HepG2 (cell line): Measurements from ENCODE around the gene LDLRAD4. TPM values are rescaled to one million over a fixed set of nuclear protein-coding genes. Genes with fewer than 3 reads are reported as not detected.

Experiments
- ATAC-seq: fragments of 200-7000 bp; cut with Tn5 transposase; 3 replicates; pipeline ENCODE4 v1.9.1; 2020; ENCODE audit warnings: mild to moderate bottlenecking, moderate library complexity
- BruUV-seq: library from RNA; stranded (reverse); fragments of 400-500 nt; replicated peaks from 2 replicates; lab custom pipeline; 2021; lab: Mats Ljungman, UMichigan
- CTCF ChIA-PET: fragments of 300-600 bp; formaldehyde crosslinking; extraction: SDS; loops from one replicate; lab custom pipeline; 2021; ENCODE audit warnings: low total read pairs, inconsistent platforms, low intra/inter-chr PET ratio; lab: Yijun Ruan, JAX
- POLR2A ChIA-PET: fragments of 350-600 bp; sonication (Branson Sonifier 250); formaldehyde crosslinking; loops from one replicate; lab custom pipeline; 2020; ENCODE audit warnings: antibody characterized with exemption, inconsistent platforms; lab: Yijun Ruan, JAX
- DNase-seq: peaks from one replicate; pipeline ENCODE4 v3.0.0-alpha.2; 2015; ENCODE audit warnings: low spot score
- FAIRE-seq: peaks from 3 replicates; lab custom pipeline; 2011; peaks lifted over from hg19 to GRCh38; lab: Jason Lieb, UNC
- H2AFZ ChIP-seq: one replicate; pipeline ENCODE4 v1.6.1; 2011; ENCODE audit warnings: low read length, inconsistent platforms
- H3K27ac ChIP-seq: fragments of 300-600 bp; 3 replicates; pipeline ENCODE4 v1.8.0; 2011; ENCODE audit warnings: mixed run types, mild to moderate bottlenecking, mixed read lengths, low read length, inconsistent platforms; ENCODE audit not compliant: insufficient read depth; ENCODE audit errors: extremely low read length
- H3K27me3 ChIP-seq, 2 experiments: fragments of 200-600 bp in 1 of 2; 2 replicates in 1 of 2; 3 replicates in 1 of 2; pipeline versions ENCODE4 v1.6.0 to v1.8.0; 2011; ENCODE audit warnings: low read length in 2 of 2, mild to moderate bottlenecking in 2 of 2, moderate library complexity in 2 of 2, inconsistent platforms in 1 of 2; ENCODE audit not compliant: insufficient read depth in 2 of 2, control insufficient read depth in 1 of 2
- H3K36me3 ChIP-seq, 2 experiments: fragments of 200-600 bp in 1 of 2; replicated peaks in 1 of 2; 2 replicates in 1 of 2; 3 replicates in 1 of 2; pipeline versions ENCODE4 v1.5.1 to v1.8.0; 2011; ENCODE audit warnings: low read length in 2 of 2, inconsistent platforms in 1 of 2; ENCODE audit not compliant: insufficient read depth in 2 of 2, control insufficient read depth in 1 of 2
- H3K4me1 ChIP-seq: 2 replicates; pipeline ENCODE4 v1.5.1; 2012; ENCODE audit warnings: low read length, inconsistent platforms; ENCODE audit not compliant: insufficient read depth
- H3K4me2 ChIP-seq: 2 replicates; pipeline ENCODE4 v1.6.0; 2011; ENCODE audit warnings: low read depth, low read length, inconsistent platforms
- H3K4me3 ChIP-seq, 3 experiments: fragments of 200-600 bp in 1 of 3; sonication (generic), shearing (Covaris generic) in 1 of 3; replicated peaks in 1 of 3; 2 replicates each; pipeline ENCODE4 v1.5.1; 2011 to 2016; ENCODE audit warnings: low read length in 3 of 3, inconsistent platforms in 2 of 3, low read depth in 2 of 3, mild to moderate bottlenecking in 2 of 3, control low read depth in 1 of 3, mixed read lengths in 1 of 3; ENCODE audit not compliant: insufficient read depth in 1 of 3
- H3K79me2 ChIP-seq: one replicate; pipeline ENCODE4 v1.6.1; 2011; ENCODE audit warnings: low read length, inconsistent platforms; ENCODE audit not compliant: insufficient read depth
- H3K9ac ChIP-seq: 2 replicates; pipeline ENCODE4 v1.6.0; 2011; ENCODE audit warnings: mild to moderate bottlenecking, low read depth, low read length, inconsistent platforms; ENCODE audit not compliant: insufficient read depth
- H3K9me3 ChIP-seq: 2 replicates; pipeline ENCODE4 v1.5.1; 2012; ENCODE audit warnings: mild to moderate bottlenecking, low read length
- H4K20me1 ChIP-seq: 2 replicates; pipeline ENCODE4 v1.6.0; 2011; ENCODE audit warnings: inconsistent platforms, mild to moderate bottlenecking, low read length, moderate library complexity; ENCODE audit not compliant: insufficient read depth
- E2F5 ChIP-seq: sonication (generic); formaldehyde crosslinking; conservative IDR thresholded peaks from 2 replicates; pipeline ENCODE4 v1.4.0; 2020; ENCODE audit warnings: missing genetic modification reagents
- GTF2F1 ChIP-seq: fragments of 150-350 bp; IDR thresholded peaks from 2 replicates; pipeline ENCODE4 v1.6.1; 2014; ENCODE audit warnings: low read length
- KDM1A ChIP-seq: IDR thresholded peaks from 2 replicates; pipeline ENCODE4 v1.6.1; 2016; ENCODE audit warnings: missing compliant biosample characterization
- MYPOP ChIP-seq: sonication (generic); formaldehyde crosslinking; IDR thresholded peaks from 2 replicates; pipeline ENCODE4 v1.8.1; 2023; ENCODE audit warnings: mild to moderate bottlenecking, moderate library complexity, missing genetic modification reagents
- RARG ChIP-seq: sonication (generic); formaldehyde crosslinking; IDR thresholded peaks from 2 replicates; pipeline ENCODE4 v1.4.0; 2020; ENCODE audit warnings: low read depth, mild to moderate bottlenecking, missing genetic modification reagents
- SIX1 ChIP-seq: sonication (generic); formaldehyde crosslinking; IDR thresholded peaks from 2 replicates; pipeline ENCODE4 v1.4.0; 2020; ENCODE audit warnings: missing genetic modification reagents, borderline replicate concordance
- SP5 ChIP-seq: IDR thresholded peaks from 2 replicates; pipeline ENCODE4 v1.6.1; 2016; ENCODE audit warnings: low read depth, borderline replicate concordance
- SRF ChIP-seq: IDR thresholded peaks from 2 replicates; pipeline ENCODE4 v1.6.1; 2011; ENCODE audit warnings: mild to moderate bottlenecking, low read depth, low read length, moderate library complexity
- STAT5B ChIP-seq: sonication (generic); formaldehyde crosslinking; IDR thresholded peaks from 2 replicates; pipeline ENCODE4 v1.4.0; 2020; ENCODE audit warnings: missing genetic modification reagents
- TRAFD1 ChIP-seq: sonication (generic); formaldehyde crosslinking; IDR thresholded peaks from 2 replicates; pipeline ENCODE4 v1.5.1; 2020; ENCODE audit warnings: missing genetic modification reagents, mild to moderate bottlenecking, borderline replicate concordance
- ZBTB38 ChIP-seq: sonication (generic); formaldehyde crosslinking; IDR thresholded peaks from 2 replicates; pipeline ENCODE4 v1.5.1; 2020; ENCODE audit warnings: mild to moderate bottlenecking, missing genetic modification reagents
- ZBTB4 ChIP-seq: sonication (generic); formaldehyde crosslinking; IDR thresholded peaks from 2 replicates; pipeline ENCODE4 v1.4.0; 2020; ENCODE audit warnings: missing genetic modification reagents, mild to moderate bottlenecking, borderline replicate concordance
- ZNF230 ChIP-seq: sonication (generic); formaldehyde crosslinking; IDR thresholded peaks from 2 replicates; pipeline ENCODE4 v1.4.0; 2020; ENCODE audit warnings: mild to moderate bottlenecking, missing genetic modification reagents
- ZNF496 ChIP-seq: sonication (generic); formaldehyde crosslinking; IDR thresholded peaks from 2 replicates; pipeline ENCODE4 v1.8.1; 2023; ENCODE audit warnings: mild to moderate bottlenecking, moderate library complexity, missing genetic modification reagents; ENCODE audit not compliant: insufficient replicate concordance
- ZNF567 ChIP-seq: sonication (generic); formaldehyde crosslinking; IDR thresholded peaks from 2 replicates; pipeline ENCODE4 v1.8.1; 2023; ENCODE audit warnings: mild to moderate bottlenecking, missing genetic modification reagents, borderline replicate concordance
- ZNF674 ChIP-seq: sonication (generic); formaldehyde crosslinking; IDR thresholded peaks from 2 replicates; pipeline ENCODE4 v1.5.0; 2020; ENCODE audit warnings: low read depth, mild to moderate bottlenecking, missing genetic modification reagents
- ZSCAN20 ChIP-seq: sonication (generic); formaldehyde crosslinking; IDR thresholded peaks from 2 replicates; pipeline ENCODE4 v1.4.0; 2020; ENCODE audit warnings: missing genetic modification reagents, mild to moderate bottlenecking, borderline replicate concordance
- WGBS: methylation state at CpG from one replicate; pipeline ENCODE4 v1.1.6; 2017; ENCODE audit warnings: low lambda C conversion rate; 5-methylcytosine and 5-hydroxymethylcytosine counted together
- in situ Hi-C: cut with HindIII; loops from 2 replicates; pipeline ENCODE4 v1.10.0; 2017; ENCODE audit warnings: low pct_unique_long_range_greater_than_20kb; ENCODE audit not compliant: extremely low pct_ligation_motif_present
- intact Hi-C: fragments of 100-400 bp; cut with micrococcal nuclease; formaldehyde crosslinking; loops from one replicate; pipeline ENCODE4 v1.10.0; 2022; ENCODE audit not compliant: unreplicated experiment
- polyA plus RNA-seq, 8 experiments: library from polyadenylated mRNA; depleted of rRNA in 3 of 8; stranded (reverse) in 7 of 8; unstranded in 1 of 8; fragments of >200 nt; fragmentation: Illumina TruSeq in 4 of 8; extraction: Trizol in 4 of 8; gene quantifications; 2 replicates each; pipeline versions ENCODE4 v1.2.1 to v1.2.3, GENCODE V29; 2011 to 2016; ENCODE audit warnings: low read depth in 4 of 8, missing spikeins in 1 of 8, mixed read lengths in 1 of 8; ENCODE audit not compliant: insufficient read depth in 1 of 8
- total RNA-seq, 5 experiments: library from RNA; depleted of rRNA; stranded (reverse); fragments of >200 nt; fragmentation: Illumina TruSeq; extraction: Trizol; gene quantifications; 2 replicates each; pipeline ENCODE4 v1.2.3, GENCODE V29; 2016; ENCODE audit warnings: low read depth in 1 of 5

Gene LDLRAD4
- total and polyA plus RNA-seq, 2 of the 13 experiments (the other 11 are each of a cell fraction or from before 2014, with no cell fraction given): 13.6 to 20.9 TPM

- peaks cover 85% of the 10 kb centered on the region for H3K4me1 ChIP-seq
- H3K4me2 ChIP-seq: peak overlapping the region; percentile 38; the same call in 1 of the 2 replicates
- H3K9me3 ChIP-seq: no peaks in the 10 kb centered on the region
- no peaks in the 10 kb centered on the region for H4K20me1 ChIP-seq
- ATAC-seq (no peak), DNase-seq (no peak), FAIRE-seq (no peak)
- in situ Hi-C loops: no loop called here
- H3K9ac ChIP-seq: peak overlapping the region; percentile 57; the same call in 1 of the 2 replicates
- ChIA-PET CTCF (no interaction called here), POLR2A (interaction anchor here (2.0 to 2.9 kb wide), 2 partner anchors 37 to 41 kb away, joined by 10 to 15 read pairs; partner anchors contain the start of gene LDLRAD4)
- 96% methylated on average over 13 of the region's 13 CpGs for WGBS
- H3K27ac ChIP-seq: peak overlapping the region; percentile 96
- H3K27me3 ChIP-seq: no peaks in the 10 kb centered on the region
- intact Hi-C loops: loop anchor here (5.0 kb wide), 2 partner anchors 40 kb away; partner anchors contain the start of gene LDLRAD4
- BruUV-seq: no TSS peak
- H3K4me3 ChIP-seq: no peak overlapping the region
- no peaks in the 10 kb centered on the region for H3K36me3 ChIP-seq
- no peak overlapping the region for H2AFZ ChIP-seq
- H3K79me2 ChIP-seq: no peaks in the 10 kb centered on the region
- TF ChIP-seq MYPOP (CRISPR knock-in tag): 0 out of 2 replicates have a peak, but pooled peaks have one; percentile 21
- no peak for TF ChIP-seq STAT5B (CRISPR knock-in tag)
- TF ChIP-seq SRF: no peak
- peak; percentile 72; the same call in 1 of the 2 replicates for TF ChIP-seq ZBTB4 (CRISPR knock-in tag)
- TF ChIP-seq ZNF496 (CRISPR knock-in tag): no peak
- TF ChIP-seq E2F5 (CRISPR knock-in tag): no peak
- TF ChIP-seq SP5 (CRISPR knock-in tag): no peak
- TF ChIP-seq ZSCAN20 (CRISPR knock-in tag): no peak
- no peak for TF ChIP-seq KDM1A (CRISPR knock-in tag)
- TF ChIP-seq ZNF567 (CRISPR knock-in tag): no peak
- no peak for TF ChIP-seq ZNF230 (CRISPR knock-in tag)
- TF ChIP-seq ZBTB38 (CRISPR knock-in tag): peak; percentile 89; the same call in 1 of the 2 replicates
- no peak for TF ChIP-seq RARG (CRISPR knock-in tag)
- TF ChIP-seq ZNF674 (CRISPR knock-in tag): no peak
- TF ChIP-seq GTF2F1: no peak
- TF ChIP-seq TRAFD1 (CRISPR knock-in tag): no peak
- TF ChIP-seq SIX1 (CRISPR knock-in tag): no peak
Measured at GRCh38 chr18:13176847-13177246, 41.7 kb upstream of the LDLRAD4 start.
